SW 1271 (cell line): ENCODE measurements around the gene KPNA1.
"Not testable (repeated sequence)": the region's sequence is repeated elsewhere in the genome, so short reads cannot be mapped to it uniquely, and the experiment has no call there.

Experiments used
- DNase-seq, 2 experiments: peaks; one replicate each; lab custom pipeline; 2025; lab: John Stamatoyannopoulos, UW

Gene KPNA1

GRCh38 chr3:122475316-122475715, 39.4 kb downstream of the KPNA1 start:
- no peak for DNase-seq

GRCh38 chr3:122469659-122470058, 45.1 kb downstream of the KPNA1 start:
- no peak for DNase-seq

- no peak for DNase-seq
These were observed 45.7 kb downstream of the KPNA1 start for GRCh38 chr3:122468896-122469533.

- DNase-seq, result no peak
These were observed 48.0 kb downstream of the KPNA1 start for GRCh38 chr3:122466701-122467240.

GRCh38 chr3:122464659-122465058, 50.1 kb downstream of the KPNA1 start:
- no peak for DNase-seq

GRCh38 chr3:122462406-122462805, 52.3 kb downstream of the KPNA1 start:
- DNase-seq, result no peak

- DNase-seq, result no peak
These were observed 52.9 kb downstream of the KPNA1 start for GRCh38 chr3:122461806-122462205.

- peak in 1 of 2 experiments; percentile 58 for DNase-seq
These were observed 55.7 kb downstream of the KPNA1 start for GRCh38 chr3:122458992-122459391.

GRCh38 chr3:122457706-122458105, 57.0 kb downstream of the KPNA1 start:
- no peak for DNase-seq

GRCh38 chr3:122456074-122456473, 58.7 kb downstream of the KPNA1 start:
- DNase-seq, result no peak

- DNase-seq, result no peak
These were observed 63.4 kb downstream of the KPNA1 start for GRCh38 chr3:122451371-122451770.

GRCh38 chr3:122448218-122448617, 66.5 kb downstream of the KPNA1 start:
- not testable (repeated sequence) for DNase-seq

- not testable (repeated sequence) for DNase-seq
These were observed 70.2 kb downstream of the KPNA1 start for GRCh38 chr3:122444491-122444887.

- DNase-seq, result not testable (repeated sequence)
These were observed 70.8 kb downstream of the KPNA1 start for GRCh38 chr3:122443762-122444490.

GRCh38 chr3:122443090-122443489, 71.6 kb downstream of the KPNA1 start:
- no peak for DNase-seq

- no peak for DNase-seq
These were observed 78.8 kb downstream of the KPNA1 start for GRCh38 chr3:122435950-122436349.

- DNase-seq, result no peak
These were observed 84.4 kb downstream of the KPNA1 start for GRCh38 chr3:122430371-122430770.

- peak; percentile 9 to 15 for DNase-seq
These were observed 86.8 kb downstream of the KPNA1 start for GRCh38 chr3:122427857-122428471.

- DNase-seq, result no peak
These were observed 92.9 kb downstream of the KPNA1 start for GRCh38 chr3:122421836-122422235.

- no peak for DNase-seq
These were observed 93.6 kb downstream of the KPNA1 start for GRCh38 chr3:122421101-122421500.

- no peak for DNase-seq
These were observed 97.8 kb downstream of the KPNA1 start for GRCh38 chr3:122416966-122417365.

GRCh38 chr3:122415762-122416654, 98.7 kb downstream of the KPNA1 start, which contains the start of gene WDR5B:
Gene WDR5B, minus strand, starts transcription at chr3:122416062. Its CDS starts 534 bp downstream, at chr3:122415528.
- DNase-seq, result no peak
